MCF 10A (cell line): ENCODE measurements around the gene KRT20. TPM values are rescaled to one million over a fixed set of nuclear protein-coding genes. Genes with fewer than 3 reads are reported as not detected.
A peak's percentile ranks its signal among the peaks of the same experiment; 100 is the strongest.

ENCODE experiments used
- BruUV-seq: library from RNA; stranded (reverse); fragments of 400-500 nt; replicated peaks from 2 replicates; lab custom pipeline; 2021; lab: Mats Ljungman, UMichigan
- CTCF ChIA-PET: fragments of 300-600 bp; sonication (Branson Sonifier 250); formaldehyde crosslinking; extraction: SDS; loops from one replicate; lab custom pipeline; 2021; ENCODE audit warnings: antibody characterized with exemption, inconsistent platforms; lab: Yijun Ruan, JAX
- POLR2A ChIA-PET: fragments of 300-600, 350-650 bp; sonication (Branson Sonifier 250); formaldehyde crosslinking; extraction: SDS; loops from one replicate; lab custom pipeline; 2020; ENCODE audit warnings: antibody characterized with exemption, inconsistent platforms; lab: Yijun Ruan, JAX
- DNase-seq: peaks from one replicate; pipeline ENCODE4 v3.0.0-alpha.2; 2018; ENCODE audit not compliant: unreplicated experiment
- H3K27ac Mint-ChIP-seq: one replicate; pipeline ENCODE4 v1.8.0; 2022; ENCODE audit warnings: mild to moderate bottlenecking, low read depth, mixed read lengths; ENCODE audit not compliant: unreplicated experiment
- H3K27me3 Mint-ChIP-seq: one replicate; pipeline ENCODE4 v1.8.0; 2022; ENCODE audit warnings: mixed read lengths; ENCODE audit not compliant: insufficient read depth, unreplicated experiment
- H3K36me3 Mint-ChIP-seq: one replicate; pipeline ENCODE4 v1.8.0; 2022; ENCODE audit warnings: mild to moderate bottlenecking, moderate library complexity, mixed read lengths; ENCODE audit not compliant: insufficient read depth, unreplicated experiment
- H3K4me1 Mint-ChIP-seq: one replicate; pipeline ENCODE4 v1.8.0; 2022; ENCODE audit warnings: mixed read lengths; ENCODE audit not compliant: insufficient read depth, unreplicated experiment
- H3K4me3 Mint-ChIP-seq: one replicate; pipeline ENCODE4 v1.8.0; 2022; ENCODE audit warnings: mild to moderate bottlenecking, moderate library complexity, mixed read lengths; ENCODE audit not compliant: unreplicated experiment
- H3K9me3 Mint-ChIP-seq: one replicate; pipeline ENCODE4 v1.8.0; 2022; ENCODE audit warnings: mixed read lengths; ENCODE audit not compliant: unreplicated experiment
- intact Hi-C: fragments of 100-400 bp; cut with micrococcal nuclease; formaldehyde crosslinking; loops from 2 replicates; pipeline ENCODE4 v1.14.1; 2022
- total RNA-seq: library from RNA; stranded (reverse); gene quantifications from 2 replicates; pipeline ENCODE4 v1.2.3, GENCODE V29; 2022
- TF ChIP-seq, protein P1 (sequence below): fragments of 200-600 bp; IDR thresholded peaks from one replicate; pipeline ENCODE4 v1.8.0; 2022; ENCODE audit warnings: antibody characterized with exemption, mild to moderate bottlenecking; ENCODE audit not compliant: unreplicated experiment

The KRT20 gene
- total RNA-seq, 1 experiment from 2014 or later: not detected

DNA sequence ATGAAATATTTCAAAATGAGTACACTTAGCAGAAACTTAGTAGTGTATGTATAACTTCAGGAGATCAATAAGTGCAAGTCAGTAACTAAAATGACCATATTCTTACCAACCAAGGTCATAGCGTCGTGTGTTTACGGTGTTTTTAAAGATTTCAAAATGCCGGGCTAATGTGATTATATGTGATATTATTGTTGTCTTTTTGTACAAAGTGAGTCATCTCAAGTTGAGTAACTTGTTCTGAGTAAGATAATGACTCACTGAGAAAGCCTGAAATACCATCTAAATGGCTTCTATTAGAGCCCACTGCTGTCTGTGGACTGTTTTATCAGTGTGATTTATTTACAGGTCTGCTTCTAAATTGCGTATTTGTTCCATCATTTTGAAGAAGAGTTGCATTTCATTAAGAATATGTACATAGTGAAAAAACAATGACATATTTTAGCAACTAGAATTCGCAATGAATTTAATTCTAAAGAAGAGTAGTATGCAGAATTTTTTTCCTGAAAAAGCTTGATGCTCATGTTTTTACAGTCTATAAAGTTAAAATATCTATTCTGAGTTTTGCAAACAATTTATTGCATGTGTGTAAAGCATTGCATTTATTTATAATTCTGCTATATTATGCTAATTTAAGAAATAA lies 30.7 kb downstream of the KRT20 start:
- POLR2A ChIA-PET: interaction anchor here (0.7 to 13.6 kb wide), 12 partner anchors 27 to 835 kb away, joined by 3 to 352 read pairs (median 3); partner anchors contain the start of genes EIF1 and KRT10
- DNase-seq: peak; percentile 87
- CTCF ChIA-PET: interaction anchor here (0.8 to 7.3 kb wide), 5 partner anchors 26 to 812 kb away, joined by 3 to 69 read pairs (median 4); no protein-coding TSS in a partner anchor
- Mint-ChIP-seq H3K9me3 (no peaks in the 10 kb centered on the region), H3K27me3 (no peaks in the 10 kb centered on the region), H3K36me3 (no peaks in the 10 kb centered on the region), H3K27ac (peak overlapping the region; percentile 95), H3K4me1 (peaks cover 38% of the 10 kb centered on the region), H3K4me3 (no peak overlapping the region)
- no TSS peak for BruUV-seq
- intact Hi-C loops: loop anchor here (1.0 to 5.0 kb wide), 2 partner anchors 35 to 798 kb away; no protein-coding TSS in a partner anchor
- TF ChIP-seq, protein P1, sequence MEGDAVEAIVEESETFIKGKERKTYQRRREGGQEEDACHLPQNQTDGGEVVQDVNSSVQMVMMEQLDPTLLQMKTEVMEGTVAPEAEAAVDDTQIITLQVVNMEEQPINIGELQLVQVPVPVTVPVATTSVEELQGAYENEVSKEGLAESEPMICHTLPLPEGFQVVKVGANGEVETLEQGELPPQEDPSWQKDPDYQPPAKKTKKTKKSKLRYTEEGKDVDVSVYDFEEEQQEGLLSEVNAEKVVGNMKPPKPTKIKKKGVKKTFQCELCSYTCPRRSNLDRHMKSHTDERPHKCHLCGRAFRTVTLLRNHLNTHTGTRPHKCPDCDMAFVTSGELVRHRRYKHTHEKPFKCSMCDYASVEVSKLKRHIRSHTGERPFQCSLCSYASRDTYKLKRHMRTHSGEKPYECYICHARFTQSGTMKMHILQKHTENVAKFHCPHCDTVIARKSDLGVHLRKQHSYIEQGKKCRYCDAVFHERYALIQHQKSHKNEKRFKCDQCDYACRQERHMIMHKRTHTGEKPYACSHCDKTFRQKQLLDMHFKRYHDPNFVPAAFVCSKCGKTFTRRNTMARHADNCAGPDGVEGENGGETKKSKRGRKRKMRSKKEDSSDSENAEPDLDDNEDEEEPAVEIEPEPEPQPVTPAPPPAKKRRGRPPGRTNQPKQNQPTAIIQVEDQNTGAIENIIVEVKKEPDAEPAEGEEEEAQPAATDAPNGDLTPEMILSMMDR: no peak

DNA sequence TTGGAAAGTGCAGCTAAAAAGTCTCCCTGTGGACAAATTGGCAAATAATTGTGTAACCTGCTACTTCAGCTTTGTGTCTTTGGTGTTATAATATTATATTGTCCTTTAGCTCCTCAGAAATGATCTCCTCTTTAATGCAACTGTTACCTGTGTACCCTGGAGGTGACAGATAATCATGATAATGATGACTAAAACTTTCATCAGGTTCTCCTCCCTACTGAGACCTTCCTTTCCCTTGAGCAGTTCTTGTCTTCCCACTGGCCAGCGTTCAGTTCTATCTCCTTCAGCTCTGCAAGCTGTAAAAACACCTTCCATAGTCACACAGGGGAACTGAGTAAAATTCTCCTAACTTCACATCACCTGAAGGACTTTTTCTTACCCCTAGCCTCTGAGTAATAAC lies 32.7 kb downstream of the KRT20 start:
- H3K4me3 Mint-ChIP-seq: peak overlapping the region; percentile 44

DNA sequence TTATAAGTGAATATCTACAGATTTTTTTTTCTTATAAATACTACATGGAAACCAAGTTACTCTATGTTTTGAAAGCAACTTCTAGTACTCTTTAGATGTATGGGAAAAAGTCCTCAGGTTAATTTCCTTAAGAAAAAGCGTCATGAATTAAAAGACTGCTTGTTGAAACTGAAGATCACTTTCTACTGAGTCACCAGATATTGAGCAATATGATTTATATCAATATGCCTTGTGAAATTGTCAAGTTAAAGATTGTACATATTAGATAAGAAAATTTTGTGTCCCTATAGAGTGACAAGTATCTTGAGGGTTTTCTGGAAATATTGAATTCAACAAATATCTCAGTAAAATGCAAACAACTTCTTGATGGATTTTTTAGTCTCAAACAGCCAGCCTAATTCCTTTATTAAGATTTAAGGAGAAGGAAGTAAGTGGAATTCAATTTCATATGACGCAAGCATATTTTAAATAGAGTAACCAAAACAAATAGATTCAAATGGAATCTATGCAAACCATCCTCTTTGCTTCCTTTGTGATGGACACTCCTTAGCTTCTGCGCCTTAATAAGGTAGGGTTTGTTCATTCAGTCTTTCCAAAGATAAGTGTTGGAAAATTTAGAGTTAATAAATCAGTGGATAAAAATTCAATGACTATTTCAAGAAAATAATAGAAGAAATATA lies 34.6 kb downstream of the KRT20 start:
- Mint-ChIP-seq H3K4me3 (peak overlapping the region; percentile 66), H3K9me3 (no peaks in the 10 kb centered on the region), H3K27ac (peak overlapping the region; percentile 87), H3K27me3 (no peaks in the 10 kb centered on the region), H3K4me1 (peaks cover 52% of the 10 kb centered on the region), H3K36me3 (no peaks in the 10 kb centered on the region)
- DNase-seq: peak; percentile 66
- POLR2A ChIA-PET: interaction anchor here (0.5 to 13.6 kb wide), 16 partner anchors 7 to 839 kb away, joined by 3 to 352 read pairs (median 4); partner anchors contain the start of genes EIF1, KRT10, KRT16 and KRT17
- BruUV-seq: no TSS peak
- CTCF ChIA-PET: interaction anchor here (0.9 kb wide), 2 partner anchors 41 to 798 kb away, joined by 3 read pairs; no protein-coding TSS in a partner anchor
- TF ChIP-seq, protein P1: no peak
- intact Hi-C loops: loop anchor here (5.0 kb wide), 1 partner anchor 802 kb away; no protein-coding TSS in a partner anchor

More for the DNA sequence above, 32.7 kb downstream of the KRT20 start:
- TF ChIP-seq, protein P1: no peak
- Mint-ChIP-seq H3K36me3 (no peaks in the 10 kb centered on the region), H3K27ac (peak overlapping the region; percentile 87), H3K9me3 (no peaks in the 10 kb centered on the region), H3K27me3 (no peaks in the 10 kb centered on the region), H3K4me1 (peaks cover 52% of the 10 kb centered on the region)
- ChIA-PET POLR2A (interaction anchor here (0.6 to 13.6 kb wide), 14 partner anchors 9 to 843 kb away, joined by 3 to 352 read pairs (median 4); partner anchors contain the start of genes EIF1, KRT10 and KRT15), CTCF (interaction anchor here (0.8 to 1.7 kb wide), 6 partner anchors 49 to 815 kb away, joined by 3 to 7 read pairs (median 4); no protein-coding TSS in a partner anchor)
- intact Hi-C loops: loop anchor here (5.0 kb wide), 1 partner anchor 800 kb away; no protein-coding TSS in a partner anchor
- BruUV-seq: no TSS peak
- no peak for DNase-seq
